NCI-H510A treated with DMSO at 0.1 percent for 48 hours (cell line): Measurements from ENCODE around the gene FAM229B.
"Not testable (repeated sequence)": the region's sequence is repeated elsewhere in the genome, so short reads cannot be mapped to it uniquely, and the experiment has no call there.

Source experiments
- DNase-seq: peaks from one replicate; lab custom pipeline; 2025; lab: John Stamatoyannopoulos, UW

FAM229B gene, protein sequence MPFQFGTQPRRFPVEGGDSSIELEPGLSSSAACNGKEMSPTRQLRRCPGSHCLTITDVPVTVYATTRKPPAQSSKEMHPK

GRCh38 chr6:112087136-112087911, at the start of gene FAM229B, which contains the start of gene TUBE1:
TSS of gene FAM229B (plus strand) at chr6:112087591. CDS start at chr6:112099284, 11,693 bp downstream.
TSS of gene TUBE1 (minus strand) at chr6:112087482. CDS start at chr6:112087434, 48 bp downstream.
- DNase-seq, result peak; percentile 36

DNA sequence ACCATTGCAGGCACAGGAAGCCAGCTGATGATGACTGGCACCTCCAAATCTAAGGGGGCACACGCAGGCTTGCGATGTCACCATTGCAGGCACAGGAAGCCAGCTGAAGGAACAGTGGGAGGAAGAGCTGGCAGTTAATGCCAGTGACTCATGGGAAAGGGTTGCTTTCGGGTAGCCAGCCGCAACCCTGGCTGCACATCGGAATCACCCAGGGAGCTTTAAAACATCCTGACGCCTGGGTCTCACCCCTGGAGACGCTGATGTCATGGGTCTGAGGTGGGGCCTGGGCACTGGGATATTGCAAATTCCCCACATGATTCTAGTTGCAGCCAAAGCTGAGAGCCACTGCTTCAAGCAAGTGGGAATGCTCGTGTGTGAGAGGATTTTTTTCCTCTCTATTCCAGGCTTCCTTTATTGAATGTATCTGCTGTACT, 49.6 kb upstream of the FAM229B start:
- no peak for DNase-seq

DNA sequence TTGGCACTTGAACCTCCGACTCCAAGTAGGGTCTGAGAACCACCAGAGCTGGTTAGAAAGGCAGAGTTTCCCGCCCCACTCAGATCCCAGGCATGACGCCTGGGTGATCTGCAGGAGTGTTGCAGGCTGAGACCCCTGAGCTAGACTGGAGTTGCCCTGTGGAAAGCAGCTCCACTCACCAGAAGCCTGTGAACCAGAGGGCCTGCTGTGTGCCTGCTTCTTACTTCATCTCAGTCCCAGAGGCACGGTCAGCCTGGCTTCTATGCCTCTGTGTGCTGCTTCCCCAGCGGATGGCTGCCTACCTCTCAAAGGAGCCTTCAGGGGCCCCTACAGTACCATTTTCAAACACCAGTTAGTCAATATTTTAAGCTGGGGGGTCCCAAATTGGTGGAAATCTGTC, 49.1 kb upstream of the FAM229B start:
- no peak for DNase-seq

GRCh38 chr6:112038756-112039430, 48.5 kb upstream of the FAM229B start:
- no peak for DNase-seq

DNA sequence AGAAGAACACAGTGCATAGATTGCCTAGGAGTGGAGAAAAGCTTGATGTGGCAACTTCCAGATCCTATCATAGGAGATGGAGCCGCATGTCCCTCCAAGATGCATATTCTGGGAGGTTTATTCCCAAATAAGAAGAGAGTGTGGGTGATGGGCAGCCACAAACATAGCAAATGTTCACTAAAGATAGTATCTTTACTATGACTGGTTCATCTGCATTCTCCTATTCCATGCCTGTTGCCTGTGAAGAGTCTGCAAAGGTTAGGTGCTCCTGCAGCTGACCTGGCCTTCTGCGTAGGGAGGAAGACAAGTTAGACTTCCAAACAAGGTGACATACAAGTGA, 48.0 kb upstream of the FAM229B start:
- DNase-seq, result no peak

GRCh38 chr6:112040956-112041355, 46.4 kb upstream of the FAM229B start:
- DNase-seq, result no peak

DNA sequence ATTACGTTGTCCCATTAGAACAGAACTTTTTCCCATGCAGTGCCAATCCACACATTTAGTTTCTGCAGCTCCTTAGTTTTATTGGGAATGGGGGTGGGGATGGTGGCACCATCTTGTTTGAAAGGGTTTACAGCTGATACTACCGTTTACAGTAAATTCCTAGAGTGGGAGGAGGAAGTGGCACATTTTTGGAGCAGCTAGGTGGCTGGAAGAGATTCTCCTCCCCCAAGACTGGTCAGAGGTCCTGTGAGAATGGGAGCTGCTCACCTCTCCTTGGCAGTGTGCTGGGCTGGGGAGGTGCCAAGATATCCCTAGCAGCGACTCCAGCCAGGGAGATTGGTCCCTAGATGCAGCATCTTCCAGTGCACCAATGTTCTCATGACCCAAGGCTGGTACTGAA, 45.9 kb upstream of the FAM229B start:
- DNase-seq, result no peak

DNA sequence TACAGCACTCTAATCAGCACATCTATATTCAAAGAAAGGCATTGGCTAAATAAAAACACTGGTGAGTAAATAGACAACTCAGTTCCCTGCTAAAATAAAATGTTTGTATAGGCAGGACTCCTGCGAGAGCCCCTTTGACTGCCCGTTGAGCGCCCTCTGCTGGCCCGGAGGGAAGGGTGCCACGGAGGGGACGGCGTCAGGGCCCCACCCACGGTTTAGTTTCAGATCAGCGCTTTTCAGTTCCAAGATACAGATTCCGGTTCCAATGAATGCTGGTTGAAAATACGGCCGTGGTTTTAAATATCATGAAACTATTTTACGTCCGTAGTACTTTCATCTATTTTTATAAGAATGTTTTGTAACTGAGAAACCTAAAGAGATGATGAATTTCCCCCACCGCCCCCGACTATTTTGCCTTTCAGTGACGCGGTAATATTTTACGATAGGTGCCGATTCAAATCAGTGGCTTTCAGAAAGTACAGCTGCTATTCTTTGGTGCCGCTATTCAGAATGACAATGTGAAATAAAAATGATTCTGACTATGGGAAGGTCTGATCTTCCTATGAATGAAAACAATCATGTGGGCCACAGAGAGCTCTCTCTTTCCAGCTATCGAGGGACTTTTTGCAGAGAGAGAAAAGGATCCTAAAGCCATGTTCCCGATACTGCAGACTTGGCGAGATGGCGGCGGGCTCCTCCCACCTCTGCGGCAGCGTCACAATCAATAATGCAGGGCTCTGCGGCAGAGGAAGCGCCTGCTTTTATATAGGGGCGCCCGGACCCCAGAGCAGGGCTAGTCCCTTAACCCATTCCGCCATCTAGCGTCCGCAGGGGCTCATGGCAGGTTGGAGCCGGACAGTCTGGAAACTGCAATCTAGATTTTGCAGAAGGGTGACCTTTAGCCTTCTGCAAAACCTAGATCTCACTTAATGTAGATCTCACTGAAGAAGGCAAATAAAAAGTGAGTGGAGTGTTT, 44.1 kb upstream of the FAM229B start:
- DNase-seq, result peak; percentile 54

DNA sequence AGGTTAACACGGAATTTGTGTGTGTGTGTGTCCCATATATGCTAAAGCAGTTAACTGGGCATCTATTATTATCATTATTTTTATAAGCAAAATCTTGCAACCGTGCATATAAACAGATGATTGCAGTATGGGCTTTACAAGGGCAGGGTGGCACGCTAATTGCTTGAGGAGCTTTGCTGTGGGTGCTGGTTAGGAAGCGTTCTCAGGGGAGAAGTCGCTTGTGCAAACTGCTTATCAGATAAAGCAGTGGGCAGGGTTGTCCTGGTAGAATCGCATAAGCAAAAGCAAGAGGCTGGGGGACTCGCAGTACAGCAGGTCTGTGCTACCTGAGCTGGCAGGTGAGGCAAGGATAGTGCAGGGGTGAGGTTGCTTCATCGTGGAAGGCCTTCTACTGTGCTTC, 43.2 kb upstream of the FAM229B start:
- no peak for DNase-seq

- DNase-seq, result no peak
Measured at GRCh38 chr6:112044856-112045255, 42.5 kb upstream of the FAM229B start.

- DNase-seq, result not testable (repeated sequence)
Measured at GRCh38 chr6:112047523-112047922, 39.9 kb upstream of the FAM229B start.

DNA sequence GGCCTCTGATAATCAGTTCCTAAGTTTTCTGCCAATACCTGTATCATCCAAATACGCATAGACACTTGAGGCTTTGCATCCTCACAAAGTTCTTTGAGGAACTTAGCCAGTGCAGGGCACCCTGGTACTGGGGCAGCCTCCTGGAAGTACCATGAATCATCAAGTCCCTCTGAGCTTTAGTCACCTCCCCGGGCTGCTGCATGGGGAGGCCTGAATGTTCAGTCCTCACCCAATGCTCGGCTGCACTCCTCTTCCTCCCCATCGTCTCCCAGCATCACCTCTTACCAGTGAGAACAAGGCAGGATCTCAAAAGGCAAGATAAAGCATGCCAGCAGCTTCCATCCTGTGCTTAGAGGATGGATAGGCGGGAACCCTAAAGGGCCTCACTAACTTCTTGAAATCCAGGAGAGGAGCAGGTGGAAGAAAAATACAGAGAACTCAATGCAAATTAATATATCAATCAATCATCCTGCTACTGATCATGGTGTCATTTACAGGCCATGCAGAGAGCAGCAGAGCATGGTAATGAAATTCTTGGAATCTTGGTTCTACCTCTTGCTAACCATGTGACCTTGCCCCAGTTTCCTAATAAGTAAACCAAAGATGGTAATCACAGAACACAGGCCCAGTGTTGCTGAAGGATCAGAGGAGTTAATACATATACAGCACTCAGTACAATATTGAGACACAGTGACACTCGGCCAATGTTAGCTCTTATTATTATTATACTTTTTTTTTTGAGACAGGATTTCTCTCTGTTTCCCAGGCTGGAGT, 38.2 kb upstream of the FAM229B start:
- DNase-seq, result no peak

- DNase-seq, result no peak
Measured at GRCh38 chr6:112049996-112050395, 37.4 kb upstream of the FAM229B start.

- DNase-seq, result no peak
Measured at GRCh38 chr6:112050429-112050828, 37.0 kb upstream of the FAM229B start.

- DNase-seq, result not testable (repeated sequence)
Measured at GRCh38 chr6:112051251-112051740, 36.1 kb upstream of the FAM229B start.

DNA sequence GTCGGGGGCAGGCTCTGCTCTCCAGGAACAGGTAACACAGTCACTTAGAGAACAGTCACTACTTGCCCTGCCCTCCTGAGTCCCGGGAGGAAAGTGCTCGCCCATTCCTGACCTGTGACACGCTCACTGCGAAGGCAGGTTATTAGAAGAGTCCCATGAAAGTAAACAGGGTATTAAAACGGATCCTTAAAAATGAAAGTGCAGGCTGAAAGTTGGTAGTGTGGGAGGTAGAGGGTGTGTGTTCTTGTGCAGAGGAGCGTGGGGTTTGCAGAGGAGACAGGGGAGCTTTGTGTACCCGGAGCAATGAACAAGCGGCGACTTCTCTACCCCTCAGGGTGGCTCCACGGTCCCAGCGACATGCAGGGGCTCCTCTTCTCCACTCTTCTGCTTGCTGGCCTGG, 33.4 kb upstream of the FAM229B start, which contains the start of gene CCN6:
Gene CCN6 (plus strand): TSS at position 104 of the 400 bp plus-strand sequence. CDS start 254 bp downstream, at position 358.
- DNase-seq, result no peak

- DNase-seq, result no peak
Measured at GRCh38 chr6:112054555-112055190, 32.7 kb upstream of the FAM229B start.

DNA sequence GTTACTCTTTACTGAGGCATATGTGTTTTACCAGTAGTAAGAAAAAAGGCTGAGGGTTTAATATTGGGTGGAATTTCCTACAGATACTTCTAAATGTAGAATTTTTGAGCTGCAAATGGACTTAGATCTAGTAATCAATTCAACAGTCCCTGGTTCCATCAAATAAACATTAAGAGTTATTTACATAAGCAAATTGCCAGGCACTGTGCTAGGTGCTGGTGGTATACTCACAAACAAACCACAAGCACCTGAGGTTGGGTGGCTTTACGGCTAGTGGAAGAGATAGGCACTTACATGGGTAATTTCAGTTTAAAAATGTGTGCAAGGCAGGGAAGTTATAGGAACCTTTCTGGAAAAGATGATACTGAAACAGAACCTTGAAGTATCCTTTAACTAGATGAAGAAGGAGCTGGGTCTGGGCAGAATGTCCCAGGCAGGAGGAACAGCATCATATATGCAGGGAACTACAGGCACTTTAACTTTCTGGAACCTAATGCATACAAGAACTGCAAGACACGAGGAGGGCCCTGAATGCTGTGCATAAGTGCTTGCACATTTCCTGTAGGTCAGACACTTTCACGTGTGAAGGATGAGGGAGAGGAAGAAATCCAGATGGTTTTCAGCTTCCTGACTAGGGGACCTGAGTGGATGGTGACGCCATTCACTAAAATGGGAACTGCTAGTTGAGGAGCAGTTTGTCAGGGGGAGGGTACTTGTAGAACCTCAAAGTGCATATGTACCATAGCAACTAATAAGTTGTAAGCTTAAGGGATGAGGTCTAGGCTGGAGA, 29.0 kb upstream of the FAM229B start:
- no peak for DNase-seq

DNA sequence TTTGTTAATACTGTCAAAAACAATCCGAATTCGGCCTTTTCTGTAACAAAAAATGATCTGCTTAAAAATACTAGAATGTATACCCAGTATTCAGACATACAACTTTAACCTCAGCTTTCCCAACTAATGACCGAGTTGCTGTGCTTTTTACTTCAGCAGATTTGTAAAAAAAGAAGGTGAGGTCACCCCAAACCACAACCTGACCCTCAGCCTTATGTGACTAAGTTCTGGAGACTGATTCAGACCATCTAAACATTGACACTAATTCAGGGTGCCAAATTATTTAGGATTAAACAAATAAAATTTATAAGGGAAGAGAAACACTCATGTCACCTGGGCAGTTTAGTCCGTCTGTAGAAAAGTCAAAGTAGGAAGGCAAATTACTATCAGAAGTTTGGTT, 25.8 kb upstream of the FAM229B start:
- no peak for DNase-seq

DNA sequence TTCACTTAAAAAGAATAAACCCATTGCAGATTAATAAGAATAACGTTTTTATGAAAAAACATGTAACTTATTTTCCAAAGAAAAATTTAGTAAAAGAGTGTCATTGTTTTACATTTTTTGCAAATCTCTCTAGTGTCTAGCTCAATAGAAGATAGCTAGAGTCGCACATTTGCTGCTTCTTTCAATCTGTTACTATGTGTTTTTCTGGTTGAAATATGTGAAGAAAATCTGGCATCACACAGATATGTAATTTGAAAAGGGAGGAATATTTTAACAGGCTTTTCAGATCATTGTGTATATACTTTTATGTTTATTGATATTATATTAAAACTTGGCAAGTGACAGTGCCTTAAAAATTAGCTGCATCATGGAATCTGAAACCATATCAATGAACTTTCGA, 24.4 kb upstream of the FAM229B start:
- no peak for DNase-seq
